Left ventricle myocardium inferior (tissue), 1 donor: ENCODE results near the gene CSNK1D. TPM values are rescaled to one million over a fixed set of nuclear protein-coding genes. Genes with fewer than 3 reads are reported as not detected.

Experiments
- DNase-seq: peaks from one replicate; pipeline ENCODE4 v3.0.0-alpha.2; 2020
- H3K27ac ChIP-seq: fragments of 200-600 bp; replicated peaks from 2 replicates; pipeline ENCODE4 v1.8.0; 2021
- H3K27me3 ChIP-seq: fragments of 200-600 bp; 2 replicates; pipeline ENCODE4 v1.8.0; 2021; ENCODE audit warnings: low read depth
- H3K36me3 ChIP-seq: fragments of 200-600 bp; 2 replicates; pipeline ENCODE4 v1.8.0; 2021
- H3K4me1 ChIP-seq: fragments of 200-600 bp; 2 replicates; pipeline ENCODE4 v1.8.0; 2021
- H3K4me3 ChIP-seq: fragments of 200-600 bp; 2 replicates; pipeline ENCODE4 v1.8.0; 2021; ENCODE audit warnings: mild to moderate bottlenecking, moderate library complexity
- H3K9me3 ChIP-seq: fragments of 200-600 bp; replicated peaks from 2 replicates; pipeline ENCODE4 v1.8.0; 2021
- CTCF ChIP-seq: fragments of 200-600 bp; IDR thresholded peaks from 2 replicates; pipeline ENCODE4 v1.8.0; 2021; ENCODE audit warnings: antibody characterized with exemption, mild to moderate bottlenecking, borderline replicate concordance
- intact Hi-C: fragments of 100-400 bp; cut with micrococcal nuclease; formaldehyde crosslinking; loops from one replicate; pipeline ENCODE4 v1.11.0; 2022
- total RNA-seq: library from RNA; stranded (reverse); fragmentation: NEBNext Ultra II Directional; extraction: Animal tissue kit (Norgen Biotek cat#: 25700); gene quantifications from one replicate; pipeline ENCODE4 v1.2.1, GENCODE V29; 2021
- donor health status: DM: no; HTN: yes; CAD: no; lungs with severe emphysema.

CSNK1D gene
- total RNA-seq, 1 donor from 2014 or later = 61.8 TPM

- no peaks in the 10 kb centered on the region for H3K36me3 ChIP-seq
- H3K4me1 ChIP-seq = peaks cover 15% of the 10 kb centered on the region
- TF ChIP-seq CTCF = no peak
- no peak for DNase-seq
- no peak overlapping the region for H3K27ac ChIP-seq
- no peaks in the 10 kb centered on the region for H3K9me3 ChIP-seq
- intact Hi-C loops = no loop called here
- H3K27me3 ChIP-seq = peaks cover 85% of the 10 kb centered on the region
- no peak overlapping the region for H3K4me3 ChIP-seq
These were observed 39.9 kb upstream of the CSNK1D start for GRCh38 chr17:82313195-82314011.

GRCh38 chr17:82311971-82312370 lies 38.5 kb upstream of the CSNK1D start:
- intact Hi-C loops = no loop called here
- peaks cover 98% of the 10 kb centered on the region for H3K27me3 ChIP-seq

GRCh38 chr17:82310877-82311276 lies 37.4 kb upstream of the CSNK1D start:
- Histone ChIP-seq H3K36me3 (no peaks in the 10 kb centered on the region), H3K9me3 (no peaks in the 10 kb centered on the region), H3K4me1 (peaks cover 11% of the 10 kb centered on the region), H3K4me3 (no peak overlapping the region), H3K27ac (no peak overlapping the region), H3K27me3 (peaks cover 90% of the 10 kb centered on the region)
- DNase-seq = no peak
- intact Hi-C loops = no loop called here
- no peak for TF ChIP-seq CTCF

More at GRCh38 chr17:82311971-82312370, 38.5 kb upstream of the CSNK1D start:
- Histone ChIP-seq H3K36me3 (no peaks in the 10 kb centered on the region), H3K9me3 (no peaks in the 10 kb centered on the region), H3K4me1 (peaks cover 15% of the 10 kb centered on the region), H3K4me3 (no peak overlapping the region), H3K27ac (no peak overlapping the region)
- no peak for TF ChIP-seq CTCF
- no peak for DNase-seq

GRCh38 chr17:82309656-82310570 lies 36.4 kb upstream of the CSNK1D start:
- no peaks in the 10 kb centered on the region for H3K36me3 ChIP-seq
- intact Hi-C loops = no loop called here
- H3K27ac ChIP-seq = no peak overlapping the region
- H3K9me3 ChIP-seq = no peaks in the 10 kb centered on the region
- peaks cover 4% of the 10 kb centered on the region for H3K4me1 ChIP-seq
- H3K27me3 ChIP-seq = peaks cover 80% of the 10 kb centered on the region
- no peak for TF ChIP-seq CTCF
- no peak overlapping the region for H3K4me3 ChIP-seq
- no peak for DNase-seq

- Histone ChIP-seq H3K27ac (no peak overlapping the region), H3K9me3 (no peaks in the 10 kb centered on the region), H3K4me3 (no peak overlapping the region), H3K36me3 (no peaks in the 10 kb centered on the region), H3K27me3 (peaks cover 62% of the 10 kb centered on the region), H3K4me1 (peaks cover 7% of the 10 kb centered on the region)
- intact Hi-C loops = no loop called here
- no peak for TF ChIP-seq CTCF
- DNase-seq = no peak
These were observed 32.3 kb upstream of the CSNK1D start for GRCh38 chr17:82305727-82306300.
